Caco-2 (cell line): ENCODE results near the gene TTLL8. TPM values are rescaled to one million over a fixed set of nuclear protein-coding genes. Genes with fewer than 3 reads are reported as not detected.

Experiments used
- BruUV-seq: library from RNA; stranded (reverse); fragments of 400-500 nt; replicated peaks from 2 replicates; lab custom pipeline; 2021; lab: Mats Ljungman, UMichigan
- CTCF ChIA-PET: fragments of 300-600 bp; sonication (Branson Sonifier 250); formaldehyde crosslinking; loops from one replicate; lab custom pipeline; 2022; ENCODE audit warnings: antibody characterized with exemption; lab: Charles Lee
- POLR2A ChIA-PET: fragments of 300-600 bp; sonication (Branson Sonifier 250); formaldehyde crosslinking; loops from one replicate; lab custom pipeline; 2022; ENCODE audit warnings: antibody characterized with exemption; lab: Charles Lee
- DNase-seq, 2 experiments: peaks; one replicate each; pipeline versions ENCODE4 v3.0.0 to v3.0.0-alpha.2; 2020 to 2022
- H3K27me3 ChIP-seq: replicated peaks from 2 replicates; pipeline ENCODE4 v1.6.0; 2011; ENCODE audit warnings: low read length; ENCODE audit not compliant: control insufficient read depth, insufficient read depth
- H3K36me3 ChIP-seq: 2 replicates; pipeline ENCODE4 v1.5.1; 2011; ENCODE audit warnings: low read length; ENCODE audit not compliant: control insufficient read depth, insufficient read depth
- H3K4me1 ChIP-seq: fragments of 250-450 bp; sonication (Bioruptor Pico); 2 replicates; pipeline ENCODE4 v1.5.1; 2020; ENCODE audit warnings: mild to moderate bottlenecking
- H3K4me3 ChIP-seq: 2 replicates; pipeline ENCODE4 v1.5.1; 2011; ENCODE audit warnings: low read depth, mild to moderate bottlenecking, control low read depth, low read length
- H3K9me3 ChIP-seq: fragments of 250-450 bp; sonication (Bioruptor Pico); 2 replicates; pipeline ENCODE4 v1.5.1; 2020; ENCODE audit warnings: mild to moderate bottlenecking, moderate library complexity
- H3K27ac Mint-ChIP-seq: one replicate; pipeline ENCODE4 v1.8.0; 2022; ENCODE audit warnings: mixed read lengths; ENCODE audit not compliant: unreplicated experiment
- H3K27me3 Mint-ChIP-seq: one replicate; pipeline ENCODE4 v1.8.0; 2022; ENCODE audit warnings: mixed read lengths; ENCODE audit not compliant: insufficient read depth, unreplicated experiment
- H3K36me3 Mint-ChIP-seq: one replicate; pipeline ENCODE4 v1.8.0; 2022; ENCODE audit warnings: mild to moderate bottlenecking, mixed read lengths; ENCODE audit not compliant: insufficient read depth, unreplicated experiment
- H3K4me1 Mint-ChIP-seq: one replicate; pipeline ENCODE4 v1.8.0; 2022; ENCODE audit warnings: low read depth, mixed read lengths; ENCODE audit not compliant: unreplicated experiment
- H3K4me3 Mint-ChIP-seq: one replicate; pipeline ENCODE4 v1.8.0; 2022; ENCODE audit warnings: mild to moderate bottlenecking, moderate library complexity, mixed read lengths; ENCODE audit not compliant: unreplicated experiment
- H3K9me3 Mint-ChIP-seq: one replicate; pipeline ENCODE4 v1.8.0; 2022; ENCODE audit warnings: mixed read lengths; ENCODE audit not compliant: unreplicated experiment
- CTCF ChIP-seq, 2 experiments: fragments of 200-600 bp in 1 of 2; IDR thresholded peaks; 1 replicate in 1 of 2; 2 replicates in 1 of 2; pipeline versions ENCODE4 v1.5.1 to v1.8.0; 2011 to 2022; ENCODE audit warnings: antibody characterized with exemption in 1 of 2, control low read depth in 1 of 2, inconsistent platforms in 1 of 2, low read depth in 1 of 2, low read length in 1 of 2, mild to moderate bottlenecking in 1 of 2, moderate library complexity in 1 of 2; ENCODE audit not compliant: insufficient read depth in 1 of 2, severe bottlenecking in 1 of 2, unreplicated experiment in 1 of 2
- intact Hi-C: fragments of 100-400 bp; cut with micrococcal nuclease; formaldehyde crosslinking; loops from one replicate; pipeline ENCODE4 v1.10.0; 2022; ENCODE audit not compliant: unreplicated experiment
- total RNA-seq: library from RNA; stranded (reverse); gene quantifications from 2 replicates; pipeline ENCODE4 v1.2.3, GENCODE V29; 2022

The TTLL8 gene
- total RNA-seq, 1 experiment from 2014 or later: not detected

DNA sequence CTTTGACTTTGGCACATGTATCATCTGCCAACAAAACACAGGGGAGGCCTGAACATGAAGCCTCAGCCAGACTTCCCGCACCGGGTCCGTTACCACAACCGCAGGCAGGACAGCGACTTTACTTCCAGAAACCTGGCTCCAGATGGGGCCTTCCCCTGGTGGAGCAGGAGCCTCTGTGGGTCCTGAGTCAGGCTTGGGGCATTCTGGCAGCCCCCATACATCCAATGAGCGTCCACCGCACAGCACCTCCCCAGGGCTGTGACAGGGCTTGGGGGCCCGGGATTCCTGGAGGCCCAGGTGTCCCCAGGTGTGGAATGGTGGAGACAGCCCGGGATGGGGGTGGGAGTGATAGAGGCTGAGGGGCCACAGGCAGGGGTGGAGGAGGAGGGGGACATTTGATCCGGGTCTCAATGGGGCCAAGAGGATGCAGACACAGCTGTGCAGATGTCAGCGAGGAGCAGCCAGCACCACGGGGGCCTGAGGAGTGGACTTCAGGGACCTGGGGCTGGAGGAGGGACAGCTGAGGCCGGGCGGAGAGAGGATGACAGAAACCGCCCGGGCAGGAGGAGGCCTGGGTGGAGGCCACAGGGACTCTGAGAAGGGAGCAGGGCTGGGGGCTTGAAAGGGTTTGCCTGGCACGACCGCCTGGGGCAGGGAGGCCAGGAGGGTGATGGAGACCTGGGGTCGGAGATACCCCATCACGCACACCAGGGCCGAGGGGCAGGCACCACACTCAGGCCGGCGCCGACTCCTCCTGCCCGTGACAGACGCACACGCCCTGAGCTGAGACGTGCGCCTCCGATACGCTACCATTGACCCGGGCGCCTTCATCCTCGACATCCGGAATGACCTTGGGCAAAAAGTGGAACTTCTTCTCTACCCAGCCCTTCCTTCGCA, 8.6 kb downstream of the TTLL8 start:
- Mint-ChIP-seq H3K9me3 (peaks cover 6% of the 10 kb centered on the region), H3K27me3 (no peaks in the 10 kb centered on the region), H3K4me3 (no peak overlapping the region), H3K36me3 (no peaks in the 10 kb centered on the region), H3K27ac (no peak overlapping the region), H3K4me1 (no peaks in the 10 kb centered on the region)
- ChIA-PET POLR2A (no interaction called here), CTCF (no interaction called here)
- DNase-seq: no peak
- no TSS peak for BruUV-seq
- no peaks in the 10 kb centered on the region for H3K36me3 ChIP-seq
- no peaks in the 10 kb centered on the region for H3K4me1 ChIP-seq
- H3K27me3 ChIP-seq: no peaks in the 10 kb centered on the region
- no peak for TF ChIP-seq CTCF (IDR thresholded peaks at IDR 0.05; ENCODE audit: insufficient read depth in 1 of 2, low read depth in 1 of 2, low read length in 1 of 2, severe bottlenecking in 1 of 2, unreplicated experiment in 1 of 2)
- intact Hi-C loops: no loop called here
- H3K9me3 ChIP-seq: no peaks in the 10 kb centered on the region
- H3K4me3 ChIP-seq: no peak overlapping the region

DNA sequence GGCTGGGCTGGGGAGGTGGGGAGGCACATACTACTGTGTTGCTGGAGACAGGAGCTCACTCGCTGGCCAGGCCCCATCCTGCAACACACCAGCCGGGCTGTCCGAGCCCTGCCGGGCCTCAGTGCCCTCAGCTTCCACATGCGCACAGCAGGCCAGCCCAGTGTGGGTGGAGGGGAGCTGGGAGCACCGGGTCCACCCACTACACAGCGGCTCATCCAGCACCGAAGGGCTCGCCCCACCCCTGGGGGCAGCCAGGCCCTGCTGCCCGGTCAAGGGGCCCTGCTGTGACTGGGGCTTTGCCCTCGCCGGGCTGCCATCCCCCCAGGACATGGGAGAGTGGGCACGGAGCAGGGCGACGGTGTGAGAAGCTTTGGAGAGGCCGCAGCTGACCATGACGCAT, 9.3 kb downstream of the TTLL8 start:
- H3K27me3 Mint-ChIP-seq: no peaks in the 10 kb centered on the region
- no peaks in the 10 kb centered on the region for H3K4me1 Mint-ChIP-seq
- CTCF ChIA-PET: no interaction called here
- no peak for TF ChIP-seq CTCF (IDR thresholded peaks at IDR 0.05; ENCODE audit: insufficient read depth in 1 of 2, low read depth in 1 of 2, low read length in 1 of 2, severe bottlenecking in 1 of 2, unreplicated experiment in 1 of 2)
- intact Hi-C loops: no loop called here
- no peak overlapping the region for H3K27ac Mint-ChIP-seq
- no TSS peak for BruUV-seq
- no peak for DNase-seq
- H3K9me3 Mint-ChIP-seq: peaks cover 4% of the 10 kb centered on the region
- H3K4me3 Mint-ChIP-seq: no peak overlapping the region
- Histone ChIP-seq H3K4me3 (no peak overlapping the region), H3K9me3 (no peaks in the 10 kb centered on the region), H3K4me1 (no peaks in the 10 kb centered on the region), H3K36me3 (no peaks in the 10 kb centered on the region), H3K27me3 (no peaks in the 10 kb centered on the region)
- POLR2A ChIA-PET: no interaction called here
- H3K36me3 Mint-ChIP-seq: no peaks in the 10 kb centered on the region

DNA sequence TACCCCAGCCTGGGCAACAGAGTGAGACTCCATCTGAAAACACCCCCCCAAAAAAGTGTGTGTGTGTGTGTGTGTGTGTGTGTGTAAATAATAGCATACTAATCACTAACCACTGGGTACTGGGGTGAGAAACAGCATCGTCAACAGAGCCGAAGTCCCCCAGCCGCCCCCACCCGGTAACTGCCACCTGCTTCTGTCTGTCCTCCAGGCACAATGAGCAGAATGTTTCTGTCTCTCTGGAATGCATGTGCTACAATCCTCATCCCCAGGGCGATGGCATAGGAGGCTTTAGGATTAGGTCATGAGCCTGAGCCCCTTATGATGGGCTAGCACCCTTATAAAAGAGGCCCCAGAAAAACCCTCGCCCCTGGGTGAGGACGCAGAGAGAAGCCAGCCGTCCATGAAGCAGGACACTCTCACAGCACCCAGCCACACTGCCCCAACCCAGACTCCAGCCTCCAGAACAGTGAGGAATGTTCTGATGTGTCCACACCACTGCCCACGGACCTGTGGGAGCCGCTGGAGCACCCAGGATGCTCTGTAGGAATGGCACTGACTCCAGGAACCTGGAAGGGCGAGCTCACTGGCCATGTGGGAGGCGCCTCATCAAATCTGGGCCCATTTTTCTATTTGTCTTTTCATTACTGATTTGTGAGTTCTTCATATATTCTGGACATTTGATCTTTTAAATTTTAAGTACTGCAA, 9.9 kb downstream of the TTLL8 start:
- TF ChIP-seq CTCF (IDR thresholded peaks at IDR 0.05; ENCODE audit: insufficient read depth in 1 of 2, low read depth in 1 of 2, low read length in 1 of 2, severe bottlenecking in 1 of 2, unreplicated experiment in 1 of 2): no peak
- Histone ChIP-seq H3K36me3 (no peaks in the 10 kb centered on the region), H3K27me3 (no peaks in the 10 kb centered on the region), H3K4me3 (no peak overlapping the region), H3K9me3 (no peaks in the 10 kb centered on the region), H3K4me1 (no peaks in the 10 kb centered on the region)
- intact Hi-C loops: no loop called here
- peaks cover 4% of the 10 kb centered on the region for H3K27me3 Mint-ChIP-seq
- ChIA-PET CTCF (no interaction called here), POLR2A (no interaction called here)
- no peak overlapping the region for H3K27ac Mint-ChIP-seq
- H3K36me3 Mint-ChIP-seq: no peaks in the 10 kb centered on the region
- H3K4me1 Mint-ChIP-seq: no peaks in the 10 kb centered on the region
- no peak overlapping the region for H3K4me3 Mint-ChIP-seq
- H3K9me3 Mint-ChIP-seq: peaks cover 6% of the 10 kb centered on the region
- BruUV-seq: no TSS peak
- DNase-seq: no peak
